HEK293 (cell line): Measurements from ENCODE around the gene MED25.

Source experiments
- CTCF ChIA-PET: fragments of 350-600 bp; formaldehyde crosslinking; extraction: SDS; loops from one replicate; lab custom pipeline; 2021; ENCODE audit warnings: antibody characterized with exemption; lab: Yijun Ruan, JAX
- POLR2A ChIA-PET: fragments of 300-600 bp; formaldehyde crosslinking; extraction: SDS; loops from one replicate; lab custom pipeline; 2020; ENCODE audit warnings: antibody characterized with exemption, inconsistent platforms; lab: Yijun Ruan, JAX
- H3K27ac ChIP-seq: fragments of 200-500 bp; sonication (Bioruptor generic); 2 replicates; pipeline ENCODE4 v1.5.1; 2014; ENCODE audit warnings: low read depth, low read length, control low read depth, inconsistent platforms; ENCODE audit errors: extremely low read depth
- H3K36me3 ChIP-seq, 2 experiments: fragments of 200-500 bp in 1 of 2; sonication (Bioruptor generic) in 1 of 2; 1 replicate in 1 of 2; 2 replicates in 1 of 2; pipeline ENCODE4 v1.5.1; 2014 to 2017; ENCODE audit warnings: inconsistent platforms in 2 of 2, low read length in 2 of 2; ENCODE audit not compliant: control insufficient read depth in 2 of 2, insufficient read depth in 1 of 2
- H3K4me1 ChIP-seq: fragments of 200-500 bp; sonication (Bioruptor generic); 2 replicates; pipeline ENCODE4 v1.5.1; 2014; ENCODE audit warnings: mild to moderate bottlenecking, low read length, inconsistent platforms; ENCODE audit not compliant: control insufficient read depth, insufficient read depth
- H3K4me3 ChIP-seq: 2 replicates; pipeline ENCODE4 v1.5.1; 2011; ENCODE audit warnings: low read depth, mild to moderate bottlenecking, control low read depth, low read length, moderate library complexity
- H3K9me3 ChIP-seq: fragments of 200-500 bp; sonication (Bioruptor generic); 2 replicates; pipeline ENCODE4 v1.5.1; 2014; ENCODE audit warnings: low read depth, low read length, inconsistent platforms; ENCODE audit not compliant: control insufficient read depth, insufficient read depth
- EGR2 ChIP-seq: fragments of 450-650 bp; formaldehyde crosslinking; IDR thresholded peaks from 2 replicates; pipeline ENCODE4 v1.5.1; 2016; ENCODE audit warnings: low read depth, missing biosample characterization, missing genetic modification characterization
- GFI1B ChIP-seq: fragments of 450-650 bp; formaldehyde crosslinking; IDR thresholded peaks from 2 replicates; pipeline ENCODE4 v1.5.1; 2016; ENCODE audit warnings: missing biosample characterization, missing genetic modification characterization
- GLIS1 ChIP-seq: fragments of 450-650 bp; formaldehyde crosslinking; IDR thresholded peaks from 2 replicates; pipeline ENCODE4 v1.5.1; 2016; ENCODE audit warnings: missing biosample characterization, missing genetic modification characterization
- HOXD13 ChIP-seq: sonication (generic); formaldehyde crosslinking; IDR thresholded peaks from 2 replicates; pipeline ENCODE4 v1.8.0; 2022; ENCODE audit warnings: missing genetic modification reagents, borderline replicate concordance
- IKZF3 ChIP-seq: fragments of 450-650 bp; IDR thresholded peaks from 2 replicates; pipeline ENCODE4 v1.5.0; 2018; ENCODE audit warnings: missing biosample characterization, mild to moderate bottlenecking, missing genetic modification characterization, moderate library complexity
- PATZ1 ChIP-seq: fragments of 450-650 bp; formaldehyde crosslinking; IDR thresholded peaks from 2 replicates; pipeline ENCODE4 v1.5.1; 2016; ENCODE audit warnings: missing biosample characterization, missing genetic modification characterization
- REPIN1 ChIP-seq: fragments of 450-650 bp; formaldehyde crosslinking; IDR thresholded peaks from 2 replicates; pipeline ENCODE4 v1.5.1; 2017; ENCODE audit warnings: missing biosample characterization, missing genetic modification characterization, low read depth
- SCRT1 ChIP-seq: fragments of 450-650 bp; formaldehyde crosslinking; IDR thresholded peaks from 2 replicates; pipeline ENCODE4 v1.5.1; 2016; ENCODE audit warnings: missing biosample characterization, missing genetic modification characterization, borderline replicate concordance
- SP3 ChIP-seq: fragments of 450-650 bp; formaldehyde crosslinking; IDR thresholded peaks from 2 replicates; pipeline ENCODE4 v1.5.1; 2016; ENCODE audit warnings: missing biosample characterization, missing genetic modification characterization
- SP7 ChIP-seq: fragments of 450-650 bp; formaldehyde crosslinking; IDR thresholded peaks from 2 replicates; pipeline ENCODE4 v1.5.1; 2016; ENCODE audit warnings: missing biosample characterization, missing genetic modification characterization
- ZFHX2 ChIP-seq: fragments of 450-650 bp; formaldehyde crosslinking; conservative IDR thresholded peaks from 2 replicates; pipeline ENCODE4 v1.5.1; 2016; ENCODE audit warnings: missing biosample characterization, missing genetic modification characterization
- ZNF157 ChIP-seq: fragments of 450-650 bp; formaldehyde crosslinking; IDR thresholded peaks from 2 replicates; pipeline ENCODE4 v1.5.1; 2016; ENCODE audit warnings: missing biosample characterization, missing genetic modification characterization
- ZNF202 ChIP-seq: fragments of 450-650 bp; formaldehyde crosslinking; IDR thresholded peaks from 2 replicates; pipeline ENCODE4 v1.5.1; 2016; ENCODE audit warnings: missing biosample characterization, missing genetic modification characterization, borderline replicate concordance
- ZNF221 ChIP-seq: fragments of 450-650 bp; formaldehyde crosslinking; IDR thresholded peaks from 2 replicates; pipeline ENCODE4 v1.5.1; 2017; ENCODE audit warnings: missing biosample characterization, missing genetic modification characterization, borderline replicate concordance
- ZNF223 ChIP-seq: fragments of 450-650 bp; formaldehyde crosslinking; IDR thresholded peaks from 2 replicates; pipeline ENCODE4 v1.5.1; 2016; ENCODE audit warnings: missing biosample characterization, missing genetic modification characterization
- ZNF350 ChIP-seq: fragments of 450-650 bp; formaldehyde crosslinking; IDR thresholded peaks from 2 replicates; pipeline ENCODE4 v1.5.0; 2017; ENCODE audit warnings: missing biosample characterization, mild to moderate bottlenecking, missing genetic modification characterization
- ZNF37A ChIP-seq: fragments of 450-650 bp; IDR thresholded peaks from 2 replicates; pipeline ENCODE4 v1.5.1; 2018; ENCODE audit warnings: missing biosample characterization, missing genetic modification characterization
- ZNF404 ChIP-seq: fragments of 450-650 bp; formaldehyde crosslinking; IDR thresholded peaks from 2 replicates; pipeline ENCODE4 v1.5.1; 2017; ENCODE audit warnings: missing biosample characterization, missing genetic modification characterization
- ZNF501 ChIP-seq: fragments of 450-650 bp; formaldehyde crosslinking; IDR thresholded peaks from 2 replicates; pipeline ENCODE4 v1.5.1; 2016; ENCODE audit warnings: missing biosample characterization, missing genetic modification characterization
- ZNF585B ChIP-seq: fragments of 450-650 bp; formaldehyde crosslinking; IDR thresholded peaks from 2 replicates; pipeline ENCODE4 v1.5.1; 2016; ENCODE audit warnings: missing biosample characterization, missing genetic modification characterization
- ZNF623 ChIP-seq: fragments of 450-650 bp; formaldehyde crosslinking; IDR thresholded peaks from 2 replicates; pipeline ENCODE4 v1.5.1; 2016; ENCODE audit warnings: missing biosample characterization, missing genetic modification characterization
- TF ChIP-seq, protein P1 (sequence below): fragments of 450-650 bp; formaldehyde crosslinking; IDR thresholded peaks from 2 replicates; pipeline ENCODE4 v1.5.1; 2016; ENCODE audit warnings: missing biosample characterization, missing genetic modification characterization
- TF ChIP-seq, protein P2 (sequence below): fragments of 450-650 bp; formaldehyde crosslinking; IDR thresholded peaks from 2 replicates; pipeline ENCODE4 v1.5.1; 2016; ENCODE audit warnings: missing biosample characterization, missing genetic modification characterization, borderline replicate concordance

Gene MED25

GRCh38 chr19:49852631-49853126 lies 34.6 kb downstream of the MED25 start (continued):
- TF ChIP-seq ZFHX2 (tag by site-specific recombination) (peak; percentile 94), SP3 (no peak), ZNF37A (no peak), GFI1B (no peak), GLIS1 (tag by site-specific recombination) (0 out of 2 replicates have a peak, but pooled peaks have one; percentile 17), PATZ1 (tag by site-specific recombination) (peak; percentile 42; the same call in 1 of the 2 replicates), SCRT1 (no peak), EGR2 (tag by site-specific recombination) (peak; percentile 91)

DNA sequence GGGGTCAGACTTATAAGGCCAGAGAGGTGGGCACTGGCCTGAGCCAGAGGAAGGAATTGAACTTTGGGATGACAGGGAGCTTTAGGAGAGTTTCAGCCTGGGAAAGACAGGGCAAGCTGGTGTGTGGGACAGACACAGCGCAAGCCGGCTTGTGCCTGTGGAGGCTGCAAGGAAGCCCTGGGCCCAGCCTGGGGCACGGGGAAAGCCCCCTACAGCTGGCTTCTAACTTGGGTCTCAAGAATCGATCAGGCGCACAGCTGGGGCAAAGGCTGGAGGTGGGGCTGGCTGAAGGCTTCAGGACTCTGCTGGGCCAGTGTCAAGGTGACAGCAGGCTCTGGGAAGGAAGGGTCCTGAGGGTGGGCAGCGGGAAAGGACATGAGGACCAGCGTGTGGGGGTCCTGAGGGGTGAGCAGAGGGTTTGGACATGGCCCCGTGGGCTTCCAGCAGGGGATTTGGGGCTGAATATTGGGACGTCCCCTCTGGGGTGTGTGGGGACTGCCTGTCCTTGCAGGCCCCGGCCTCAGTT lies 35.8 kb downstream of the MED25 start:
- Histone ChIP-seq H3K27ac (no peak overlapping the region), H3K4me1 (peaks cover 15% of the 10 kb centered on the region; the same call in 1 of the 2 replicates), H3K4me3 (no peak overlapping the region), H3K9me3 (no peaks in the 10 kb centered on the region), H3K36me3 (peaks cover 0 to 50% of the 10 kb centered on the region in 2 experiments; a peak in 2 of 3 replicates)
- ChIA-PET POLR2A (interaction anchor here (1.0 to 8.8 kb wide), 3 partner anchors 10 to 41 kb away, joined by 4 to 128 read pairs (median 4); partner anchors contain the start of genes FUZ and PNKP), CTCF (interaction anchor here (0.7 to 1.6 kb wide), 2 partner anchors 13 to 1701 kb away, joined by 3 to 4 read pairs; no protein-coding TSS in a partner anchor)
- TF ChIP-seq ZNF350 (tag by site-specific recombination) (no peak), ZNF223 (tag by site-specific recombination) (no peak), ZNF623 (no peak), IKZF3 (0 out of 2 replicates have a peak, but pooled peaks have one; percentile 9), ZFHX2 (tag by site-specific recombination) (no peak), ZNF501 (tag by site-specific recombination) (no peak)

- peaks cover 5 to 55% of the 10 kb centered on the region in 2 experiments for H3K36me3 ChIP-seq
- H3K9me3 ChIP-seq = no peaks in the 10 kb centered on the region
- H3K27ac ChIP-seq = 0 out of 2 replicates have a peak overlapping the region, but pooled peaks have one; percentile 43
- peaks cover 15% of the 10 kb centered on the region; the same call in 1 of the 2 replicates for H3K4me1 ChIP-seq
- no peak overlapping the region for H3K4me3 ChIP-seq
- CTCF ChIA-PET = interaction anchor here (0.7 to 1.6 kb wide), 2 partner anchors 12 to 1702 kb away, joined by 3 to 4 read pairs; no protein-coding TSS in a partner anchor
- POLR2A ChIA-PET = interaction anchor here (1.0 to 8.8 kb wide), 3 partner anchors 10 to 42 kb away, joined by 4 to 128 read pairs (median 4); partner anchors contain the start of genes FUZ and PNKP
- TF ChIP-seq ZNF221 (tag by site-specific recombination) (no peak), REPIN1 (tag by site-specific recombination) (no peak), SP7 (tag by site-specific recombination) (no peak), ZNF157 (no peak), ZNF404 (tag by site-specific recombination) (no peak), ZNF202 (no peak), HOXD13 (no peak), ZNF585B (tag by site-specific recombination) (no peak)
- TF ChIP-seq, protein P1, sequence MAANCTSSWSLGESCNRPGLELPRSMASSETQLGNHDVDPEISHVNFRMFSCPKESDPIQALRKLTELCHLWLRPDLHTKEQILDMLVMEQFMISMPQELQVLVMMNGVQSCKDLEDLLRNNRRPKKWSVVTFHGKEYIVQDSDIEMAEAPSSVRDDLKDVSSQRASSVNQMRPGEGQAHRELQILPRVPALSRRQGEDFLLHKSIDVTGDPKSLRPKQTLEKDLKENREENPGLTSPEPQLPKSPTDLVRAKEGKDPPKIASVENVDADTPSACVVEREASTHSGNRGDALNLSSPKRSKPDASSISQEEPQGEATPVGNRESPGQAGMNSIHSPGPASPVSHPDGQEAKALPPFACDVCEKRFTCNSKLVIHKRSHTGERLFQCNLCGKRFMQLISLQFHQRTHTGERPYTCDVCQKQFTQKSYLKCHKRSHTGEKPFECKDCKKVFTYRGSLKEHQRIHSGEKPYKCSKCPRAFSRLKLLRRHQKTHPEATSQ (tag by site-specific recombination) = no peak
- TF ChIP-seq, protein P2, sequence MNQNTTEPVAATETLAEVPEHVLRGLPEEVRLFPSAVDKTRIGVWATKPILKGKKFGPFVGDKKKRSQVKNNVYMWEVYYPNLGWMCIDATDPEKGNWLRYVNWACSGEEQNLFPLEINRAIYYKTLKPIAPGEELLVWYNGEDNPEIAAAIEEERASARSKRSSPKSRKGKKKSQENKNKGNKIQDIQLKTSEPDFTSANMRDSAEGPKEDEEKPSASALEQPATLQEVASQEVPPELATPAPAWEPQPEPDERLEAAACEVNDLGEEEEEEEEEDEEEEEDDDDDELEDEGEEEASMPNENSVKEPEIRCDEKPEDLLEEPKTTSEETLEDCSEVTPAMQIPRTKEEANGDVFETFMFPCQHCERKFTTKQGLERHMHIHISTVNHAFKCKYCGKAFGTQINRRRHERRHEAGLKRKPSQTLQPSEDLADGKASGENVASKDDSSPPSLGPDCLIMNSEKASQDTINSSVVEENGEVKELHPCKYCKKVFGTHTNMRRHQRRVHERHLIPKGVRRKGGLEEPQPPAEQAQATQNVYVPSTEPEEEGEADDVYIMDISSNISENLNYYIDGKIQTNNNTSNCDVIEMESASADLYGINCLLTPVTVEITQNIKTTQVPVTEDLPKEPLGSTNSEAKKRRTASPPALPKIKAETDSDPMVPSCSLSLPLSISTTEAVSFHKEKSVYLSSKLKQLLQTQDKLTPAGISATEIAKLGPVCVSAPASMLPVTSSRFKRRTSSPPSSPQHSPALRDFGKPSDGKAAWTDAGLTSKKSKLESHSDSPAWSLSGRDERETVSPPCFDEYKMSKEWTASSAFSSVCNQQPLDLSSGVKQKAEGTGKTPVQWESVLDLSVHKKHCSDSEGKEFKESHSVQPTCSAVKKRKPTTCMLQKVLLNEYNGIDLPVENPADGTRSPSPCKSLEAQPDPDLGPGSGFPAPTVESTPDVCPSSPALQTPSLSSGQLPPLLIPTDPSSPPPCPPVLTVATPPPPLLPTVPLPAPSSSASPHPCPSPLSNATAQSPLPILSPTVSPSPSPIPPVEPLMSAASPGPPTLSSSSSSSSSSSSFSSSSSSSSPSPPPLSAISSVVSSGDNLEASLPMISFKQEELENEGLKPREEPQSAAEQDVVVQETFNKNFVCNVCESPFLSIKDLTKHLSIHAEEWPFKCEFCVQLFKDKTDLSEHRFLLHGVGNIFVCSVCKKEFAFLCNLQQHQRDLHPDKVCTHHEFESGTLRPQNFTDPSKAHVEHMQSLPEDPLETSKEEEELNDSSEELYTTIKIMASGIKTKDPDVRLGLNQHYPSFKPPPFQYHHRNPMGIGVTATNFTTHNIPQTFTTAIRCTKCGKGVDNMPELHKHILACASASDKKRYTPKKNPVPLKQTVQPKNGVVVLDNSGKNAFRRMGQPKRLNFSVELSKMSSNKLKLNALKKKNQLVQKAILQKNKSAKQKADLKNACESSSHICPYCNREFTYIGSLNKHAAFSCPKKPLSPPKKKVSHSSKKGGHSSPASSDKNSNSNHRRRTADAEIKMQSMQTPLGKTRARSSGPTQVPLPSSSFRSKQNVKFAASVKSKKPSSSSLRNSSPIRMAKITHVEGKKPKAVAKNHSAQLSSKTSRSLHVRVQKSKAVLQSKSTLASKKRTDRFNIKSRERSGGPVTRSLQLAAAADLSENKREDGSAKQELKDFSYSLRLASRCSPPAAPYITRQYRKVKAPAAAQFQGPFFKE (tag by site-specific recombination) = no peak
These were observed 36.5 kb downstream of the MED25 start for GRCh38 chr19:49854378-49855263.
